ENCODE data around the gene ALG13.
"Not testable (repeated sequence)": the region's sequence is repeated elsewhere in the genome, so short reads cannot be mapped to it uniquely, and the experiment has no call there.

ALG13 gene

GRCh38 chrX:111680988-111681779 lies at the start of gene ALG13:
Gene ALG13 (plus strand): TSS chrX:111681170. CDS start chrX:111681219, 49 bp downstream.
- peak within 1 kb of the TSS; percentile 98 for H3K9ac ChIP-seq (ENCODE audit: low read depth, low read length)
- H3K4me3 ChIP-seq (ENCODE audit: low read depth, low read length) = peak within 1 kb of the TSS; percentile 95
- no peaks in the 10 kb centered on the region for H3K27me3 ChIP-seq (ENCODE audit: control insufficient read depth, insufficient read depth, low read length)
- no peaks in the 10 kb centered on the region for H3K36me3 ChIP-seq (ENCODE audit: control insufficient read depth, insufficient read depth, low read length)
- peaks cover 5% of the 10 kb centered on the region for H3K4me1 ChIP-seq (ENCODE audit: control insufficient read depth, insufficient read depth, low read length)
- H3K9me3 ChIP-seq (ENCODE audit: control insufficient read depth, insufficient read depth, low read length) = no peaks in the 10 kb centered on the region

- H3K9me3 ChIP-seq (ENCODE audit: control insufficient read depth, insufficient read depth, low read length) = no peaks in the 10 kb centered on the region
- H3K9ac ChIP-seq (ENCODE audit: low read depth, low read length) = no peak overlapping the region
- H3K27me3 ChIP-seq (ENCODE audit: control insufficient read depth, insufficient read depth, low read length) = no peaks in the 10 kb centered on the region
- no peak overlapping the region for H3K4me3 ChIP-seq (ENCODE audit: low read depth, low read length)
- no peaks in the 10 kb centered on the region for H3K4me1 ChIP-seq (ENCODE audit: control insufficient read depth, insufficient read depth, low read length)
- H3K36me3 ChIP-seq (ENCODE audit: control insufficient read depth, insufficient read depth, low read length) = no peaks in the 10 kb centered on the region
Observed at GRCh38 chrX:111634823-111635729, 45.9 kb upstream of the ALG13 start.

GRCh38 chrX:111641969-111642368 lies 39.0 kb upstream of the ALG13 start:
- Histone ChIP-seq H3K36me3 (ENCODE audit: control insufficient read depth, insufficient read depth, low read length) (no peaks in the 10 kb centered on the region), H3K9me3 (ENCODE audit: control insufficient read depth, insufficient read depth, low read length) (no peaks in the 10 kb centered on the region), H3K4me3 (ENCODE audit: low read depth, low read length) (no peak overlapping the region), H3K27me3 (ENCODE audit: control insufficient read depth, insufficient read depth, low read length) (no peaks in the 10 kb centered on the region), H3K4me1 (ENCODE audit: control insufficient read depth, insufficient read depth, low read length) (no peaks in the 10 kb centered on the region), H3K9ac (ENCODE audit: low read depth, low read length) (no peak overlapping the region)

- H3K36me3 ChIP-seq (ENCODE audit: control insufficient read depth, insufficient read depth, low read length); H3K9me3 ChIP-seq (ENCODE audit: control insufficient read depth, insufficient read depth, low read length); H3K27me3 ChIP-seq (ENCODE audit: control insufficient read depth, insufficient read depth, low read length); H3K9ac ChIP-seq (ENCODE audit: low read depth, low read length); H3K4me3 ChIP-seq (ENCODE audit: low read depth, low read length); H3K4me1 ChIP-seq (ENCODE audit: control insufficient read depth, insufficient read depth, low read length): not testable (repeated sequence)
Observed at GRCh38 chrX:111645165-111645564, 35.8 kb upstream of the ALG13 start.

GRCh38 chrX:111645607-111646006 lies 35.4 kb upstream of the ALG13 start:
- H3K36me3 ChIP-seq (ENCODE audit: control insufficient read depth, insufficient read depth, low read length) = no peaks in the 10 kb centered on the region
- no peaks in the 10 kb centered on the region for H3K9me3 ChIP-seq (ENCODE audit: control insufficient read depth, insufficient read depth, low read length)
- H3K27me3 ChIP-seq (ENCODE audit: control insufficient read depth, insufficient read depth, low read length) = no peaks in the 10 kb centered on the region
- H3K4me3 ChIP-seq (ENCODE audit: low read depth, low read length) = no peak overlapping the region
- no peak overlapping the region for H3K9ac ChIP-seq (ENCODE audit: low read depth, low read length)
- no peaks in the 10 kb centered on the region for H3K4me1 ChIP-seq (ENCODE audit: control insufficient read depth, insufficient read depth, low read length)

- Histone ChIP-seq H3K36me3 (ENCODE audit: control insufficient read depth, insufficient read depth, low read length) (no peaks in the 10 kb centered on the region), H3K9me3 (ENCODE audit: control insufficient read depth, insufficient read depth, low read length) (no peaks in the 10 kb centered on the region), H3K4me3 (ENCODE audit: low read depth, low read length) (no peak overlapping the region), H3K27me3 (ENCODE audit: control insufficient read depth, insufficient read depth, low read length) (no peaks in the 10 kb centered on the region), H3K4me1 (ENCODE audit: control insufficient read depth, insufficient read depth, low read length) (no peaks in the 10 kb centered on the region), H3K9ac (ENCODE audit: low read depth, low read length) (no peak overlapping the region)
Observed at GRCh38 chrX:111646515-111646914, 34.5 kb upstream of the ALG13 start.

- no peaks in the 10 kb centered on the region for H3K9me3 ChIP-seq (ENCODE audit: control insufficient read depth, insufficient read depth, low read length)
- no peak overlapping the region for H3K4me3 ChIP-seq (ENCODE audit: low read depth, low read length)
- no peaks in the 10 kb centered on the region for H3K27me3 ChIP-seq (ENCODE audit: control insufficient read depth, insufficient read depth, low read length)
- H3K9ac ChIP-seq (ENCODE audit: low read depth, low read length) = no peak overlapping the region
- H3K36me3 ChIP-seq (ENCODE audit: control insufficient read depth, insufficient read depth, low read length) = no peaks in the 10 kb centered on the region
- H3K4me1 ChIP-seq (ENCODE audit: control insufficient read depth, insufficient read depth, low read length) = no peaks in the 10 kb centered on the region
Observed at GRCh38 chrX:111648802-111649201, 32.2 kb upstream of the ALG13 start.

GRCh38 chrX:111649638-111650037 lies 31.3 kb upstream of the ALG13 start:
- H3K9me3 ChIP-seq (ENCODE audit: control insufficient read depth, insufficient read depth, low read length) = no peaks in the 10 kb centered on the region
- H3K36me3 ChIP-seq (ENCODE audit: control insufficient read depth, insufficient read depth, low read length) = no peaks in the 10 kb centered on the region
- H3K4me1 ChIP-seq (ENCODE audit: control insufficient read depth, insufficient read depth, low read length) = no peaks in the 10 kb centered on the region
- H3K4me3 ChIP-seq (ENCODE audit: low read depth, low read length) = no peak overlapping the region
- no peaks in the 10 kb centered on the region for H3K27me3 ChIP-seq (ENCODE audit: control insufficient read depth, insufficient read depth, low read length)
- no peak overlapping the region for H3K9ac ChIP-seq (ENCODE audit: low read depth, low read length)

GRCh38 chrX:111650845-111651244 lies 30.1 kb upstream of the ALG13 start:
- Histone ChIP-seq H3K9ac (ENCODE audit: low read depth, low read length) (no peak overlapping the region), H3K27me3 (ENCODE audit: control insufficient read depth, insufficient read depth, low read length) (no peaks in the 10 kb centered on the region), H3K4me1 (ENCODE audit: control insufficient read depth, insufficient read depth, low read length) (no peaks in the 10 kb centered on the region), H3K9me3 (ENCODE audit: control insufficient read depth, insufficient read depth, low read length) (no peaks in the 10 kb centered on the region), H3K4me3 (ENCODE audit: low read depth, low read length) (no peak overlapping the region), H3K36me3 (ENCODE audit: control insufficient read depth, insufficient read depth, low read length) (no peaks in the 10 kb centered on the region)

GRCh38 chrX:111652719-111653118 lies 28.3 kb upstream of the ALG13 start:
- H3K4me3 ChIP-seq (ENCODE audit: low read depth, low read length) = no peak overlapping the region
- no peaks in the 10 kb centered on the region for H3K36me3 ChIP-seq (ENCODE audit: control insufficient read depth, insufficient read depth, low read length)
- H3K27me3 ChIP-seq (ENCODE audit: control insufficient read depth, insufficient read depth, low read length) = no peaks in the 10 kb centered on the region
- no peaks in the 10 kb centered on the region for H3K9me3 ChIP-seq (ENCODE audit: control insufficient read depth, insufficient read depth, low read length)
- no peak overlapping the region for H3K9ac ChIP-seq (ENCODE audit: low read depth, low read length)
- H3K4me1 ChIP-seq (ENCODE audit: control insufficient read depth, insufficient read depth, low read length) = no peaks in the 10 kb centered on the region

- no peaks in the 10 kb centered on the region for H3K27me3 ChIP-seq (ENCODE audit: control insufficient read depth, insufficient read depth, low read length)
- H3K9ac ChIP-seq (ENCODE audit: low read depth, low read length) = no peak overlapping the region
- no peaks in the 10 kb centered on the region for H3K36me3 ChIP-seq (ENCODE audit: control insufficient read depth, insufficient read depth, low read length)
- H3K9me3 ChIP-seq (ENCODE audit: control insufficient read depth, insufficient read depth, low read length) = no peaks in the 10 kb centered on the region
- no peaks in the 10 kb centered on the region for H3K4me1 ChIP-seq (ENCODE audit: control insufficient read depth, insufficient read depth, low read length)
- H3K4me3 ChIP-seq (ENCODE audit: low read depth, low read length) = no peak overlapping the region
Observed at GRCh38 chrX:111661241-111661640, 19.7 kb upstream of the ALG13 start.

- H3K27me3 ChIP-seq (ENCODE audit: control insufficient read depth, insufficient read depth, low read length) = no peaks in the 10 kb centered on the region
- H3K9me3 ChIP-seq (ENCODE audit: control insufficient read depth, insufficient read depth, low read length) = no peaks in the 10 kb centered on the region
- no peak overlapping the region for H3K4me3 ChIP-seq (ENCODE audit: low read depth, low read length)
- H3K36me3 ChIP-seq (ENCODE audit: control insufficient read depth, insufficient read depth, low read length) = no peaks in the 10 kb centered on the region
- H3K4me1 ChIP-seq (ENCODE audit: control insufficient read depth, insufficient read depth, low read length) = no peaks in the 10 kb centered on the region
- no peak overlapping the region for H3K9ac ChIP-seq (ENCODE audit: low read depth, low read length)
Observed at GRCh38 chrX:111662292-111662691, 18.7 kb upstream of the ALG13 start.

Measured in iPS-15b (cell line).